ENCODE results near the gene CREBZF.
"Not testable (repeated sequence)": the region's sequence is repeated elsewhere in the genome, so short reads cannot be mapped to it uniquely, and the experiment has no call there.

The CREBZF gene

GRCh38 chr11:85668157-85668556 lies 3.2 kb upstream of the CREBZF start:
- DNase-seq, result no peak

- no peak for DNase-seq
Measured at GRCh38 chr11:85666687-85667086, 1.8 kb upstream of the CREBZF start.

GRCh38 chr11:85665733-85666132 lies 804 bp upstream of the CREBZF start:
- DNase-seq, result no peak

- DNase-seq, result peak; percentile 53
Measured at GRCh38 chr11:85663753-85664614, 945 bp downstream of the CREBZF start.

- no peak for DNase-seq
Measured at GRCh38 chr11:85663080-85663752, 1.7 kb downstream of the CREBZF start.

GRCh38 chr11:85661972-85662664 lies 2.8 kb downstream of the CREBZF start:
- DNase-seq, result no peak

GRCh38 chr11:85658180-85658579 lies 6.7 kb downstream of the CREBZF start:
- no peak for DNase-seq

- DNase-seq, result no peak
Measured at GRCh38 chr11:85656777-85657176, 8.2 kb downstream of the CREBZF start.

- DNase-seq, result not testable (repeated sequence)
Measured at GRCh38 chr11:85654343-85654742, 10.6 kb downstream of the CREBZF start.

- no peak for DNase-seq
Measured at GRCh38 chr11:85652786-85653447, 12.0 kb downstream of the CREBZF start.

- DNase-seq, result no peak
Measured at GRCh38 chr11:85651118-85651517, 13.8 kb downstream of the CREBZF start.

- peak; percentile 75 for DNase-seq
Measured at GRCh38 chr11:85647604-85648299, 17.2 kb downstream of the CREBZF start, which contains the start of gene TMEM126A. TSS of gene TMEM126A (plus strand) at chr11:85647967. CDS start at chr11:85650256, 2,289 bp downstream.

- DNase-seq, result no peak
Measured at GRCh38 chr11:85647078-85647477, 17.9 kb downstream of the CREBZF start.

- no peak for DNase-seq
Measured at GRCh38 chr11:85643191-85643614, 21.7 kb downstream of the CREBZF start.

- DNase-seq, result no peak
Measured at GRCh38 chr11:85634747-85635146, 30.2 kb downstream of the CREBZF start.

GRCh38 chr11:85628771-85629341 lies 36.1 kb downstream of the CREBZF start:
- no peak for DNase-seq

- DNase-seq, result peak; percentile 98
Measured at GRCh38 chr11:85627998-85628770, 36.7 kb downstream of the CREBZF start, which contains the start of gene TMEM126B. TSS of gene TMEM126B (plus strand) at chr11:85628593. CDS start at chr11:85628608, 15 bp downstream.

GRCh38 chr11:85627332-85627997 lies 37.5 kb downstream of the CREBZF start, which contains the start of gene DLG2:
TSS of gene DLG2 (minus strand) at chr11:85627344.
- peak; percentile 36 for DNase-seq

- no peak for DNase-seq
Measured at GRCh38 chr11:85626496-85626895, 38.4 kb downstream of the CREBZF start.

GRCh38 chr11:85620256-85620655 lies 44.7 kb downstream of the CREBZF start:
- DNase-seq, result no peak
